Duodenal mucosa (tissue), 2 donors: ENCODE data around the gene SPSB1.

Experiments
- H3K27ac ChIP-seq: one replicate; pipeline ENCODE4 v1.7.0; 2013; ENCODE audit warnings: low read depth, low read length
- H3K27me3 ChIP-seq, 2 donors: one replicate each; pipeline ENCODE4 v1.7.0; 2013; ENCODE audit warnings: low read length in 2 of 2, control low read depth in 1 of 2; ENCODE audit not compliant: insufficient read depth in 2 of 2, control insufficient read depth in 1 of 2
- H3K36me3 ChIP-seq, 2 donors: one replicate each; pipeline ENCODE4 v1.7.0; 2013; ENCODE audit warnings: low read length in 2 of 2, control low read depth in 1 of 2; ENCODE audit not compliant: insufficient read depth in 2 of 2, control insufficient read depth in 1 of 2
- H3K4me1 ChIP-seq, 2 donors: one replicate each; pipeline ENCODE4 v1.7.0; 2013; ENCODE audit warnings: low read length in 2 of 2, control low read depth in 1 of 2; ENCODE audit not compliant: insufficient read depth in 2 of 2, control insufficient read depth in 1 of 2
- H3K4me3 ChIP-seq, 2 donors: one replicate each; pipeline ENCODE4 v1.7.0; 2013; ENCODE audit warnings: low read length in 2 of 2, low read depth in 1 of 2
- H3K9ac ChIP-seq, 2 donors: one replicate each; pipeline ENCODE4 v1.7.0; 2013; ENCODE audit warnings: low read length in 2 of 2, low read depth in 1 of 2
- H3K9me3 ChIP-seq, 2 donors: one replicate each; pipeline ENCODE4 v1.7.0; 2013; ENCODE audit warnings: low read length in 2 of 2, control low read depth in 1 of 2; ENCODE audit not compliant: control insufficient read depth in 1 of 2

Gene SPSB1

DNA sequence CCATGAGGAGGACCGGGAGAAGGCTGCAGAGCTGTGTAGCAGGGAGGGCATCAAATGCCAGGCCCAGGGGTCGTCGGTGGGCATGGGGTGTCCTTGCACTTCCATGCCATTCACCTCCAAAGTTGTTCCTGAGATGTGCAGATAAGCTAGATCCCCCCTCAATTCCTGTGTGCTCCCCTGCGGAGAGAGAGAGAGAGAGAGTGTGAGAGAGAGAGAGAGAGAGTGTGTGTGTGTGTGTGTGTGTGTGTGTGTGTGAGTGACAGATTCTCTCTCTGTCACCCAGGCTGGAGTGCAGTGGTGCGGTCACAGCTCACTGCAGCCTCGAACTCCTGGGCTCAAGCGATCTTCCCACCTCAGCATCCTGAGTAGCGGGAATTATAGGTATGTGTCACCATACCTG, 16.4 kb downstream of the SPSB1 start:
- no peaks in the 10 kb centered on the region for H3K36me3 ChIP-seq
- H3K9me3 ChIP-seq, result no peaks in the 10 kb centered on the region
- no peak overlapping the region for H3K27ac ChIP-seq
- H3K4me1 ChIP-seq, result peaks cover 8 to 15% of the 10 kb centered on the region in 2 donors
- no peaks in the 10 kb centered on the region for H3K27me3 ChIP-seq
- no peak overlapping the region for H3K9ac ChIP-seq
- no peak overlapping the region for H3K4me3 ChIP-seq

GRCh38 chr1:9309991-9310390, 17.3 kb downstream of the SPSB1 start:
- Histone ChIP-seq H3K9ac (no peak overlapping the region), H3K27ac (no peak overlapping the region), H3K27me3 (no peaks in the 10 kb centered on the region), H3K36me3 (no peaks in the 10 kb centered on the region), H3K9me3 (no peaks in the 10 kb centered on the region), H3K4me1 (peaks cover 7 to 13% of the 10 kb centered on the region in 2 donors), H3K4me3 (no peak overlapping the region)

DNA sequence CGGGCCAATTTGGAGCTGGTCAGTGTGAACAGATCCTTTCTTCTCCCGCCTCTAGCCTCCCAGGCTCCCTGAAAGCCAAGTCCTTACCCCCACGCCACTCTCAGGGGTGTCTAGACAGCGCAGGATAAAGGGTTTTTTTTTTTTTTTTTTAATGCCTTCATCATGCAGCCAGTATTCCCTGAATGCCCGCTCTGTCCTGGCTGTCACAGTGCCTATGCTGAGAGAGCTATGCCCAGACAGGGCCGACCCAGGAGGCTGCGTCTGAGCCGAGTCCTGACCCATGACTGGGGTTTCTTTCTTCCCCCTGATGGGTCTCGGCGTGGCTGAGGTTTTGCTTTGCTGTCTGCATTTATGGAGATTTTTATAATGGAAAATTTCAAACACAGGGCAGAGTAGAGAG, 18.3 kb downstream of the SPSB1 start:
- H3K9ac ChIP-seq, result no peak overlapping the region
- peaks cover 11 to 13% of the 10 kb centered on the region in 2 donors for H3K4me1 ChIP-seq
- H3K9me3 ChIP-seq, result no peaks in the 10 kb centered on the region
- no peak overlapping the region for H3K4me3 ChIP-seq
- H3K36me3 ChIP-seq, result peaks cover 6 to 8% of the 10 kb centered on the region in 2 donors
- no peak overlapping the region for H3K27ac ChIP-seq
- H3K27me3 ChIP-seq, result no peaks in the 10 kb centered on the region

DNA sequence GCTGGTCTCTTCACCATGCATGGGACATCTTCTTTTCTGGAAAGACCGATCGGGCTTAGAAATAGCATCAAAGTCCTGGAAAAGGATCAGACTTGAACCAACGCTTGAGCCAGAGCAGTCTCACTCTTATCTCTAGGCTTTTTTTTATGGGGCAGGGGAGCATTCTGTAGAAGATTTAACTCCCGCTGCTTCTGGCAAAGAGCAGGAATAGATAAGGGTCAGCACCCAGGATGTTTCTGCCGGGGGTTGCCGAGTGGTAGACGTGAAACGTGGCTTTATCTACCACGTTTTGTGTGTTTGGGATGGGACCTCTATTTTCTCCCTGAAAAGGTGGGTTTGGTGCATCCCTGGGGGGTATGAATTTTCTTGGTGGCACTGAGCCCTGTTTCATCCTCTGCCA, 18.8 kb downstream of the SPSB1 start:
- Histone ChIP-seq H3K36me3 (peaks cover 6 to 8% of the 10 kb centered on the region in 2 donors), H3K9ac (no peak overlapping the region), H3K4me3 (no peak overlapping the region), H3K27ac (no peak overlapping the region), H3K27me3 (no peaks in the 10 kb centered on the region), H3K9me3 (no peaks in the 10 kb centered on the region), H3K4me1 (peaks cover 11 to 13% of the 10 kb centered on the region in 2 donors)

DNA sequence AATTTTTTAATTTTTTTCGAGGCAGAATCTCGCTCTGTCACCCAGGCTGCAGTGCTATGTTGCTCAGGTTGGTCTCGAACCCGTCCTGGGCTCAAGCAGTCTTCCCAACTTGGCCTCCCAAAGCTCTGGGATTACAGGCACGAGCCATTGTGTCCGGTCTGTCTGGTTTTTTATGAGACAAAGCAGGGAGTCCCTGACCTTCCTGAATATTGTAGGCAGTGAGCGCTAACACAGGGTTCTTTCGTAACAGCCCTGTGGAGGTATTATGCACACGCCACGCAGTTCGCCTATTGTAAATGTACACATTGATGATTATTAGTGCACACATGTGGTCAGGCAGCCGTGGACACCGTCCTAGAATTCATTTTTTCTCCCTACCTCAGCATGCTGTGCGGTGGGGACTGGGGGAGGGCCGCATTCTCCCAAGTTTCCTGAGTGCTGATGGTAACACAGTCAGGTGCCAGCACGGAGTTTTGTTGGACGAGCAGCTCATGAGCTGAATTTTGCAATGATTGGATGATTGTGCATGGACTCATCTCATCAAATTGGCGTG, 19.6 kb downstream of the SPSB1 start:
- Histone ChIP-seq H3K9me3 (no peaks in the 10 kb centered on the region), H3K4me1 (peaks cover 13 to 17% of the 10 kb centered on the region in 2 donors), H3K36me3 (peaks cover 6 to 12% of the 10 kb centered on the region in 2 donors)

DNA sequence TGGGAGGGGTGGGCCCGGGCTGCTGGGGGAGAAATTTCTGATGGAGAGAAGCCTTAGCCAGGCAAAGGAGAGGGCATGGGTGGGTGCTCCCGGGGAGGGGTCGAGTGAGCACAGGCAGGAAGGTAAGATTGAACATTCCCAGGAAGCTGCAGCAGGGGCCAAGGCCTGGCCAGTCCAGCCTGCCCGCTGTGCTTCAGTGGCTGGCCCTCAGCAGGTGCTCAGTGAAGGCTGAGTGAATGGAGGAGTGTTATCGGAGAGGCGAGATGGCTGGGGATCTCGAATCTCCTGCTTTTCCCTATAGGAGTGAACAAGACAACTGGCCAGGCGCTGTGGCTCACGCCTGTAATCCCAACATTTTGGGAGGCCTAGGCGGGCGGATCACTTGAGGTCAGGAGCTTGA, 20.9 kb downstream of the SPSB1 start:
- no peak overlapping the region for H3K27ac ChIP-seq
- H3K27me3 ChIP-seq, result no peaks in the 10 kb centered on the region
- H3K4me3 ChIP-seq, result no peak overlapping the region
- H3K9me3 ChIP-seq, result no peaks in the 10 kb centered on the region
- peaks cover 10 to 12% of the 10 kb centered on the region in 2 donors for H3K36me3 ChIP-seq
- H3K9ac ChIP-seq, result no peak overlapping the region
- H3K4me1 ChIP-seq, result peaks cover 22 to 25% of the 10 kb centered on the region in 2 donors

More for the DNA sequence above, 19.6 kb downstream of the SPSB1 start:
- Histone ChIP-seq H3K27me3 (no peaks in the 10 kb centered on the region), H3K4me3 (no peak overlapping the region), H3K9ac (no peak overlapping the region), H3K27ac (no peak overlapping the region)

DNA sequence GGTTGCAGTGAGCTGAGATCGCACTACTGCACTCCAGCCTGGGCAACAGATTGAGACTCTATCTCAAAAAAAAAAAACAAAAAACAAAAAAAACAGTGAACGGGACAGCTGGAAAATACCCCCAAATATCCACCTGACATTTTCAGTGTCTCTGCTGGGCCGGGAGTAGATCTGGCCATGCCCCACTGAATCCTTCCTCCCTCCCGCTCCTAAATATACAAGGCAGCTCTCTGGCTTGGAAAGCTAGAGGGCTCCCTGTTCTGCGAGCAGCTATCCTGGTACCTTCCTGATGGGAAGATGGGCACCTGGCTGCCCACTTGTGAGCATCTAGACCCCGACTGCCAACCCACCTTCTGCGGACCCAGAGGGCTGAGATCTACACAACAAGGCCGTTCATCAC, 21.4 kb downstream of the SPSB1 start:
- Histone ChIP-seq H3K4me3 (no peak overlapping the region), H3K27me3 (no peaks in the 10 kb centered on the region), H3K4me1 (peaks cover 25 to 26% of the 10 kb centered on the region in 2 donors), H3K27ac (no peak overlapping the region), H3K9me3 (no peaks in the 10 kb centered on the region), H3K9ac (no peak overlapping the region), H3K36me3 (peaks cover 10 to 12% of the 10 kb centered on the region in 2 donors)

DNA sequence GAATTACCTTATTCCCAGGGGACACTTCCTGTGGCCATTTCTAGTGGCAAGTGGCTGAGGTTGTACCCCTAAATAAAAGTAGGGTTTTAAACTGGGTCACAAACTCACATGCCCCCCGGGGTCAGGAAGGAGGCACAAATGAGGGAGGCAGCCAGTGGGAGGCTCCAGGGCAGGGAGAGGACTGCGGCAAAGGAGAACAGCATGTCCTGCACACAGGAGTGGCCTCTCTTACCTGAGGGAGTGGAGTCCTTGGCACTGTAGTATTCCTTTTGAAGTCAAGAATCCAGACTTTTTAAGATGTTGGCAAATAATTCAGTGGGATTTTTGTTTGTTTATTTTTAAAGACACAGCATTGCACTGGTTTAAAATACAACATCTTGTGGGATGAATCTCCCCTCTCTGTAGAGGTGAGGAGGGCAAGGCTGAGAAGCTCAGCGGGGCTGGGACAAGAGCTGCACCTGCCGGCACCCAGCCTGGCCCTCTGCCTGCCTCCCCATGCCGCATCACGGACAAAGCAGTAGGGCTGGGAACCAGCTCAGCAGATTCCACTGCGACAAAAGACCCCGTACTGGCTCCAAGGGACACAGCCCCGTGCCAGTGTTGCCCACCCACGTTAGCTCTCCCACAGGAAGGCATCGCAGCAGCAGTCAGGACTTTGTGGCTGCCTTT, 22.2 kb downstream of the SPSB1 start:
- H3K27me3 ChIP-seq, result no peaks in the 10 kb centered on the region
- peaks cover 32 to 34% of the 10 kb centered on the region in 2 donors for H3K4me1 ChIP-seq
- peaks cover 10 to 12% of the 10 kb centered on the region in 2 donors for H3K36me3 ChIP-seq
- no peaks in the 10 kb centered on the region for H3K9me3 ChIP-seq
- H3K9ac ChIP-seq, result no peak overlapping the region
- H3K4me3 ChIP-seq, result no peak overlapping the region
- no peak overlapping the region for H3K27ac ChIP-seq

DNA sequence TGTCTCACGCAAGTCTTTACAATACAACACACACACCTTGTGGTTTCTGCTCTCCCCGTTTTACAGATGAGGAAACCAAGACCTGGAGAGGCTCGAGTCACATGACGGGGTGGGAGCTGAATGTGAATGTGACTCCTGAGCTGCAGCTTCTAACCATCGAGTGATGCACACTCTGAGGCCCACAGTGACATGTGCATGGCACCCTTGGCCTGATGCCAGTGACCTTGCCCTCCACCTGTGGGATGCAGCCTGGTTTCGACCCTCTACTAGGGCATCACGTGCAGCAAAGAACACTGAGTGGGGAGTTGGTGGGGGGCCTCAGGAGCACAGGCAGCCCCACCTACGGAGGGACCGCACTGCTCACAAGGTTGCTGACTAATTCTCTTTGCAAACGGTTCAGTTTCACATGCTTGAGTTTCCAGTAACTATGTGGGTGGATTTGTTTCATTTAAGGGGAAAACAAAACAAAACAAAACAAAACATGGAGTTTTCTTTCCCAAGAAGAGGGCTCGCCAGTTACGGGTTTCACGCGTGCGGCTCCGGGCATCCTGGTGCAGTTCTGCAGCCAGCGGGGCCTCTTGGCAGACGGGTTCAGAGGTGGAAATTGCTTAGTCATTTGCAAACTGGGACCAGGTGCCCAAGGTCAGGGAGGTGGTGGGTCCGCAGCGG, 22.9 kb downstream of the SPSB1 start:
- Histone ChIP-seq H3K9me3 (no peaks in the 10 kb centered on the region), H3K4me3 (no peak overlapping the region), H3K9ac (no peak overlapping the region), H3K27ac (no peak overlapping the region), H3K36me3 (peaks cover 10 to 12% of the 10 kb centered on the region in 2 donors), H3K27me3 (no peaks in the 10 kb centered on the region), H3K4me1 (peaks cover 39 to 41% of the 10 kb centered on the region in 2 donors)

- Histone ChIP-seq H3K4me1 (peaks cover 44 to 46% of the 10 kb centered on the region in 2 donors), H3K9ac (no peak overlapping the region), H3K36me3 (peaks cover 10 to 12% of the 10 kb centered on the region in 2 donors), H3K4me3 (no peak overlapping the region), H3K27me3 (no peaks in the 10 kb centered on the region), H3K27ac (no peak overlapping the region), H3K9me3 (no peaks in the 10 kb centered on the region)
Observed at GRCh38 chr1:9316080-9316444, 23.4 kb downstream of the SPSB1 start.
